NCI-H187 (cell line): Measurements from ENCODE around the gene LCE1F.

Experiments used
- DNase-seq, 2 experiments: peaks; one replicate each; lab custom pipeline; 2025; lab: John Stamatoyannopoulos, UW

The LCE1F gene, protein sequence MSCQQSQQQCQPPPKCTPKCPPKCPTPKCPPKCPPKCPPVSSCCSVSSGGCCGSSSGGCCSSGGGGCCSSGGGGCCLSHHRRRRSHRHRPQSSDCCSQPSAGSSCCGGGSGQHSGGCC

DNA sequence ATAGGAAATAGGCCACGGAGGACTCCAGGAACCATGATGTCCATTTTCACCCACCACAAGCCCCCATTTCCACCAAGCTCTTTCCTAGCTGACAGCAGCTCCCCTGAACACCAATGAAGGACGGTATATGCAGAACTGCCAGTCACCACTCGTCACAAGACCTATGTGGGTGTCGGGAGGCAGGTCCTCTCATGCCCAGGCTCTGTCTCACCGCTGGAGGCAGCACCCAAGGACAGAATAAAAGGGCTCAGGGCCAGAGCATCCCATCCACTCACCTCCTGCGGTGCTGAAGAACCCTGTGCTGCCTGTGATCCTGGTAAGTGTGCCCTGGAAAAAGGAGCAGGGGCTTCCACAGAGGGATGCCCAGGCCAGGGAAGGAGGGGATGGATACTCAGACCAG lies at the start of gene LCE1F:
TSS of gene LCE1F (plus strand) at position 266 of the 400 bp plus-strand sequence. CDS start 1,232 bp downstream, outside the sequence.
- DNase-seq = no peak

DNA sequence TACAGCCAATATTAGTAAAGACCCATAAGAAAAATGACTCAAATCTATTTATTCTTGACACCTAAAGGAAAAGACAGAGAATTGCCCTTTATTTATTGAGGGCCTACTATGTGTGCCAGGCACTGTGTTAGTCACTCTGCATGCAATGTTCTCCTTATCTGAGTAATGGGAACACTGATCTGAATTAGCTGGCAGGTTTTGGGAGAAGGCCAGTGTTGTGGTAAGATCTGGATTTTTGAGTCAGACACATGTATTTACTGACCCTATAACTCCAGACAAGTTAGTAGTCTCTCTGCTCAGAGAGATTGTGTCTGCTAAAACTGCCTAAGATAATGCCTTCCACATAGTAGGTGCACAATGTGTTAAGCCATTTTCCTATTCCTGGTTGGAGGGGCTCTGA lies 49.7 kb upstream of the LCE1F start:
- no peak for DNase-seq

DNA sequence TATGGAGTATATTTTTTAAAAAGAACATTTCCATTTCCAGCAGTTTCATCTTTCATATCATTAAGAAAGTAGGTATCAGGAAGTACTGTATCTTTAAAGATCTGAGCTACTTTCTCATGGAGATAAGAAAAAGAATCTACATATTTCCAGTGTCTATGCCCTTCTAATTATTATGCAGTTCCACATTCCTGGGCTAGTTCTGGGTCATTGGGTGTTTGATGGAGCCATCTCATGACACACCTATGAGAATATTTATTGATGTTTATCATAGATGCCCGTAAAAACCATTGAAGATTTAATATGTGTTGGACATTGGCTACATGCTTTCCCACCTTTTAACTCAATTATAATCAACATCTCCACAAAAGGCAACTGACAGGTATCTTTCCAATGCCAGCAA lies 46.0 kb upstream of the LCE1F start:
- DNase-seq = no peak

DNA sequence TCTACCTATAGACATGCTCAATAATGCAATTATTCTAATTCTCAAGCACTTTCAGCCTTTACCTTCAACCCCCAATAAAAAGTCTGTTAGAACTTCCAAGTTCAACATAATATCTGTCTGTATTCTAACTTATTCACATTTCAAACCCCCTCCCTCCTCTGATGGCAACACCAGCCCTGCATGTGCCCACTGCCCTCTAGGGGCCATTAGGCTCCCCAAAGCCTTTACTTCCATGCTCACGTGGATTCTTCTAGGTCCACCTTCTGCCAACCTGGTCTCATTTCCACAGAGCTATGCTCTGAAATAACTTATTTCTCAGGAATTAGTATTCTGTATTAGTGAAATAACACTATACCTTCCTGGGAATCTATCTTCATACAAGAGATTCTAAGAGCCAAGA lies 39.3 kb upstream of the LCE1F start:
- no peak for DNase-seq

- DNase-seq = no peak
These were observed 36.9 kb upstream of the LCE1F start for GRCh38 chr1:152737997-152738396.

- DNase-seq = no peak
These were observed 35.1 kb upstream of the LCE1F start for GRCh38 chr1:152739841-152740240.

GRCh38 chr1:152741656-152742055 lies 33.3 kb upstream of the LCE1F start:
- no peak for DNase-seq

DNA sequence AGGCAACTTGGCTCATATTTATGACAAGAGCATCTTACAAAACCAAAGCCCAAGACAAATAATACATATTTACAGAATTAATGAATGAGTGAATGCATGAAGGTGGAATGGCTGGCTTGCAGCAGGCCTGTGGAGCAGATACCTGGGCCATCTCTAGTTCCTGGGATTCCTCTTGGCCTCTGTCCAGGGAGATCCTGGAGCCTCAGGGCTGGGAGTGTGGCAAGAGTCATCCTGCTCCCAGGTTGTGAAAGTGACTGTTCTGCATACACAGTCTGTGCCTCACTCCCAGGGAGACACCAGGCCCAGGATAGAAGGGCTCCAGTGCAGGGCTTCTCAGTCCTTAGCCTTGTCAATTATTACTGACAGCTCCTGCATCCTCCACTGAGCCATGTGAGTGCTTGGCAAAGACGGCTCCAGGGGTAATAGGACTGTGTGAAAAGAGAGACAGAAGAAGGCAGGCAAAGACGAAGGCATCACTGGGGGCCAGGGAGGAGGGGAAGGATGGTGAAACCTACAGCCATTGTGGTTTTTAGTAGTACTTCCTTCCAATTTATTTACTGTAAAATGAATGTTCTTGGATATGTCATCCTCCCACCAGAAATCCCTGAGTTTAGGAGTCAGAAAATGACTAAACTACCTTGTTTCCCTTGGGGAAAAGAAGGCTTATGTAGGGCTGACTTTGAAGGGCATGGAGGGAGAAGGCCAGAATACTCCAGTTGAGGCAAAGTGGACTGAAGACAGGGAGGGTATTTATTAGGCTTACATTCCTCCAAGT lies 31.4 kb upstream of the LCE1F start:
- no peak for DNase-seq

DNA sequence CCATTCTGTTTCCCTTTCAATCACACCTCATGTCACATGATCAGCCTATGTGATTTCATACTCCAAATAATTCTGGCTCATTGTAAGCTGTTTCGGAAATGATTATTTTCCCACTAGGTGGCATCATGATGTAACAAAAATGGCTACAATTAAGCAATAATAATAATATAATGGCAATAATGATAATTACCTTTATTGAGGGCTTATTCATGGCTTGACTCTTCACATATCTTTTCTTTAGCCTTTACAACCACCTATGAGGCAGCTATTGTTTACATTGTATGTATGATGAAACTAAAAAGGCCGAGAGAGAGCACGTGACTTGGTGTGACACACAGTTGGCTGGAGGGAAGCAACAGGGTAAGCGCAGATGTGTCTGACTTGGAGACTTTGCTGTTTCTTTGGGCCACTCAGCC lies 29.6 kb upstream of the LCE1F start:
- no peak for DNase-seq

DNA sequence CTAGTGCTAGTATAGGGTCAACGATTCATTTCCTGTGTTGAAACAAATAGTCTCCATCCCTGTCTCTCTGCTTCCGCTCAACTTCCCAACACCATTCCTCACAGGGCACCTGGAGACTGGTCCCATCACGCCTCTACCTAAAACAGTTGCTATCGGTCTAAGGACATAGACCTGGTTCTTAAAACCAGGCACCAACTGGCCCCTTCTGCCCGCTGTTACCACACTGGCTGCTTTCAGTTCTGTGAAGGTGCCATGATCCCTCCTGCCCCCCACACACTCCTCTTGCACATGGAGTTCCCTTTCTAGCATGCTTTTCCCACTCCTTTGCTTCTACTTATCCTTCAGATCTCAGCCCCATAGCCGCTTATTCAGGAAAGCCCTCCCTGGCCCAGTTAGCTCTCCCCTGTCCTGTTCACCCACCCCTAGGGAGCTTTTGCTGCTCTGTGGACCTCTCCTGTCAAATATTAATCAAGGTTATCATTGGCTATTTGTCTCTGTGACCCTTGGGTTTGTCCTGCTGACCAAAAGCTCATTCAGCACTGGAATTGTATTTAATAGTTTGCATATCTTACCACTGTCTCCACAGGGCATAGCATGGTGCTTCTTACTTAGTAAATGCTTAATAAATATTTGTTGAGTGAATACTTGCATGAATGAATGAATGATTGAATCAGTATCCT lies 29.0 kb upstream of the LCE1F start:
- DNase-seq = no peak

DNA sequence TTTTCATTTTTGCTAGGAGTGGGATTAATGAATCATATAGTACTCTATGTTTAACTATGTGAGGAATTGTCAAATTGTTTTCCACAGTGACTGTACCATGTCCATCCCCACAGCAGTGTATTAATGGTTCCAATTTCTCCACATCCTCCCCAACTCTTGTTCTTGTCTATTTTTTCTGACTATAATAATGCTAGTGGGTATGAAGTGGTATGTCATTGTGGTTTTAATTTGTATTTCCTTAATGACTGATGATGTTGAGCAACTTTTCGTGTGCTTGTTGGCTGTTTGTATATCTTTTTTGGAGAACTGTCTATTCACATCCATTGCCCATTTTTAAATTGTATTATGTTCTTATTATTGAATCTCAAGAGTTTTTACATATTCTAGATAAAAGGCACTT lies 27.1 kb upstream of the LCE1F start:
- DNase-seq = no peak

DNA sequence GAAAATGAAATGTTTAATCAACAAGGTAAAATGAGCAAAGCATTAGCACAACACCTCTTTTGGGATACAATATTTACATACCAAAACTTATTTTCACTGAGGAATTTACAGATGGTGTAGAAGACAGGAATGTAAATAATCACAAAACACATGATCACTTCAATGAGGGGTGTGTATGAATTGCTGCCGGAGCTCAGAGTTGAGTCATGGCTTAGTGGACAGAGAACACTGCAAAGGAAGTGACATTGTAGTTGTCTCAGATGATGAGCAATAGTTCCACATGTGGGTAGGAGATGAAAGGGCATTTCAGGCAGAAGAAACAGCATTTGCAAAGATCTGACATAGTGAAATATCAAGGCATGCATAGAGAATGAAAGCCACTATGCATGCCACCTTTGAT lies 22.7 kb upstream of the LCE1F start:
- no peak for DNase-seq

- DNase-seq = no peak
These were observed 21.4 kb upstream of the LCE1F start for GRCh38 chr1:152753586-152753985.

- DNase-seq = no peak
These were observed 18.1 kb upstream of the LCE1F start for GRCh38 chr1:152756872-152757271.

- no peak for DNase-seq
These were observed 17.2 kb upstream of the LCE1F start, which contains the start of gene KPRP for GRCh38 chr1:152757747-152758146. Gene KPRP, plus strand, starts transcription at chr1:152758025. Its CDS starts 1,564 bp downstream, at chr1:152759589.

GRCh38 chr1:152758636-152759035 lies 16.3 kb upstream of the LCE1F start:
- no peak for DNase-seq

GRCh38 chr1:152759453-152760173 lies 15.3 kb upstream of the LCE1F start:
- DNase-seq = no peak

GRCh38 chr1:152760551-152761190 lies 14.3 kb upstream of the LCE1F start:
- no peak for DNase-seq

- DNase-seq = no peak
These were observed 13.2 kb upstream of the LCE1F start for GRCh38 chr1:152761609-152762213.

GRCh38 chr1:152768847-152769533 lies 6.0 kb upstream of the LCE1F start:
- no peak for DNase-seq

- no peak for DNase-seq
These were observed 4.5 kb upstream of the LCE1F start for GRCh38 chr1:152770411-152770810.
